A375 (cell line): ENCODE measurements around the gene CCND2. TPM values are rescaled to one million over a fixed set of nuclear protein-coding genes. Genes with fewer than 3 reads are reported as not detected.

Experiments
- total RNA-seq: library from RNA; depleted of rRNA; stranded (reverse); fragments of >200 nt; shearing (Covaris generic); gene quantifications from 2 replicates; pipeline ENCODE4 v1.2.3, GENCODE V29; 2014; rRNA removed

CCND2 gene
- total RNA-seq, result 0.15 and 0.24 TPM in 2 replicates

DNA sequence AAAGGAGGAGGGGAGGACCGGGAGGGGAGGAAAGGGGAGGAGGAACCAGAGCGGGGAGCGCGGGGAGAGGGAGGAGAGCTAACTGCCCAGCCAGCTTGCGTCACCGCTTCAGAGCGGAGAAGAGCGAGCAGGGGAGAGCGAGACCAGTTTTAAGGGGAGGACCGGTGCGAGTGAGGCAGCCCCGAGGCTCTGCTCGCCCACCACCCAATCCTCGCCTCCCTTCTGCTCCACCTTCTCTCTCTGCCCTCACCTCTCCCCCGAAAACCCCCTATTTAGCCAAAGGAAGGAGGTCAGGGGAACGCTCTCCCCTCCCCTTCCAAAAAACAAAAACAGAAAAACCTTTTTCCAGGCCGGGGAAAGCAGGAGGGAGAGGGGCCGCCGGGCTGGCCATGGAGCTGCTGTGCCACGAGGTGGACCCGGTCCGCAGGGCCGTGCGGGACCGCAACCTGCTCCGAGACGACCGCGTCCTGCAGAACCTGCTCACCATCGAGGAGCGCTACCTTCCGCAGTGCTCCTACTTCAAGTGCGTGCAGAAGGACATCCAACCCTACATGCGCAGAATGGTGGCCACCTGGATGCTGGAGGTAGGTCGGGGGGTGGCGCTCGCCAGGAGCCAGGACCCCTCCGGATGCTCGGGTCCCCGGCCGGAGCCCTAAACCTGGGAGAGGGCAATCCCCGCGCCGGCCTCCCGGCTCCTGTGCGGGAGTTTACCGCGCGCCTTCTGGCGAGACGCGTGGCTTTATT is at the start of gene CCND2:
Gene CCND2 (plus strand): TSS at position 111 of the 744 bp plus-strand sequence. CDS start 279 bp downstream, at position 390.

DNA sequence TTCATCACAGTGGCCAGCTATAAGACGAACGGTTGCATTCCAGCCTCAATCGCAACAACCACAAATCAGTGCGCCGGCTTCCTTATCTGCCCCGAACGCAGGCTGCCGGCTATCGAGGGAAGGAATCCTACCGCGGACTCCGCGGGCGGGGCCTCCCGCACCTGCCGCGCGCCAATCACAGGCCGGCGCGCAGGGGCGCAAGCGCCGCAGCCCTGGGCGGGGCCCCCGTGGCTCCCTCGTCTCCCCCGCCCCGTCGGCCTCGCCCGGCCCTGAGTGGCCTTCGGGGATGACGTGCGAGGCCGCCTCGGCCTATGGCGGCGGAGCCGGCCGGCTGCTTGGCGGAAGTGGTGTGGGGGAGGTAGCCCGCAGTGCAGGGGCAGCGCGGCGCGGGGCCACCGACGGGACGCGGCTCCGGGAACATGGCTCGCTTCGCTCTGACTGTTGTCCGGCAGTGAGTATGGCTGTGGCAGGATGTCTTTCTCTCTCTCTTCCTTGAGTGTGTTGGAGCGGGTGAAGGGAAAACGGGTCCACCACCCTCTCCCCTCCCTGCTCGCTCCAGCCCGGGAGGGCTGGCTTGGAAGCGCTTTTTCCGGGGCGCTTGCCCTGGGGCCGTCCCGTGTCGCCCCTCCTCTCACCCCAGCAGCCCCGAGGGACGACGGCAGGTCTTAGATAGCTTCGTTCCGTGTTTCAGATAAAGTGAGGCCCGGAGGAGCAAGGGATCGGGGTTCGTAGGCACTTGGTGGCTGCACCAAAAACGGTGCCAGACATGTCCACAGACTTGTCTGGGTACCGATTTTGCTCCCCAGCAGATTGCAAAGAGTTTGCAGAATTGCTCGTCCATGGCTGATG is 47.5 kb downstream of the CCND2 start, which contains the start of gene TIGAR:
Gene TIGAR (plus strand): TSS at position 361 of the 849 bp plus-strand sequence. CDS start 59 bp downstream, at position 420.

Other genes with a start within 250 kb of the CCND2 start
- 12.3 and 14.7 TPM in 2 replicates for gene TIGAR, start 47.5 kb downstream of the CCND2 start, total RNA-seq
- not detected in 2 replicates for gene FGF23, start 106.0 kb downstream of the CCND2 start, total RNA-seq
- gene FGF6, start 172.1 kb downstream of the CCND2 start, total RNA-seq, result not detected in 2 replicates